ENCODE measurements around the gene HNMT.

The HNMT gene

GRCh38 chr2:138009622-138010021 lies 45.3 kb downstream of the HNMT start:
- DNase-seq (ENCODE audit: low read depth in 1 of 2, low spot score in 1 of 2): no peak

GRCh38 chr2:138010890-138011289 lies 46.6 kb downstream of the HNMT start:
- DNase-seq (ENCODE audit: low read depth in 1 of 2, low spot score in 1 of 2): no peak

GRCh38 chr2:138012082-138012481 lies 47.8 kb downstream of the HNMT start:
- DNase-seq (ENCODE audit: low read depth in 1 of 2, low spot score in 1 of 2): no peak

- no peak for DNase-seq (ENCODE audit: low read depth in 1 of 2, low spot score in 1 of 2)
Observed at GRCh38 chr2:138012968-138013367, 48.7 kb downstream of the HNMT start.

- DNase-seq (ENCODE audit: low read depth in 1 of 2, low spot score in 1 of 2): no peak
Observed at GRCh38 chr2:138013639-138014038, 49.4 kb downstream of the HNMT start.

- no peak for DNase-seq (ENCODE audit: low read depth in 1 of 2, low spot score in 1 of 2)
Observed at GRCh38 chr2:138015494-138015893, 51.2 kb downstream of the HNMT start.

- DNase-seq (ENCODE audit: low read depth in 1 of 2, low spot score in 1 of 2): no peak
Observed at GRCh38 chr2:138016351-138017087, 52.2 kb downstream of the HNMT start.

- no peak for DNase-seq (ENCODE audit: low read depth in 1 of 2, low spot score in 1 of 2)
Observed at GRCh38 chr2:138017824-138018223, 53.6 kb downstream of the HNMT start.

- no peak for DNase-seq (ENCODE audit: low read depth in 1 of 2, low spot score in 1 of 2)
Observed at GRCh38 chr2:138018866-138019688, 54.8 kb downstream of the HNMT start.

- DNase-seq (ENCODE audit: low read depth in 1 of 2, low spot score in 1 of 2): no peak
Observed at GRCh38 chr2:138020432-138020831, 56.2 kb downstream of the HNMT start.

- DNase-seq (ENCODE audit: low read depth in 1 of 2, low spot score in 1 of 2): no peak
Observed at GRCh38 chr2:138021154-138021553, 56.9 kb downstream of the HNMT start.

GRCh38 chr2:138023298-138023697 lies 59.0 kb downstream of the HNMT start:
- DNase-seq (ENCODE audit: low read depth in 1 of 2, low spot score in 1 of 2): no peak

GRCh38 chr2:138023976-138024375 lies 59.7 kb downstream of the HNMT start:
- DNase-seq (ENCODE audit: low read depth in 1 of 2, low spot score in 1 of 2): no peak

- no peak for DNase-seq (ENCODE audit: low read depth in 1 of 2, low spot score in 1 of 2)
Observed at GRCh38 chr2:138026111-138027020, 62.1 kb downstream of the HNMT start.

GRCh38 chr2:138028538-138028937 lies 64.3 kb downstream of the HNMT start:
- DNase-seq (ENCODE audit: low read depth in 1 of 2, low spot score in 1 of 2): no peak

- no peak for DNase-seq (ENCODE audit: low read depth in 1 of 2, low spot score in 1 of 2)
Observed at GRCh38 chr2:138029276-138029675, 65.0 kb downstream of the HNMT start.

- no peak for DNase-seq (ENCODE audit: low read depth in 1 of 2, low spot score in 1 of 2)
Observed at GRCh38 chr2:138030459-138030858, 66.2 kb downstream of the HNMT start.

GRCh38 chr2:138032334-138032733 lies 68.1 kb downstream of the HNMT start:
- DNase-seq (ENCODE audit: low read depth in 1 of 2, low spot score in 1 of 2): no peak

- no peak for DNase-seq (ENCODE audit: low read depth in 1 of 2, low spot score in 1 of 2)
Observed at GRCh38 chr2:138034536-138034935, 70.3 kb downstream of the HNMT start.

- no peak for DNase-seq (ENCODE audit: low read depth in 1 of 2, low spot score in 1 of 2)
Observed at GRCh38 chr2:138035608-138036217, 71.4 kb downstream of the HNMT start.

- no peak for DNase-seq (ENCODE audit: low read depth in 1 of 2, low spot score in 1 of 2)
Observed at GRCh38 chr2:138036522-138036921, 72.2 kb downstream of the HNMT start.

All from activated CD4-positive, alpha-beta T cell treated with anti-CD3 and anti-CD28 coated beads, Interleukin-2, amount 50 U/mL, for 24 hours (primary cell).